ENCODE results near the gene IPO7. TPM values are rescaled to one million over a fixed set of nuclear protein-coding genes. Genes with fewer than 3 reads are reported as not detected.

Gene IPO7
- total and polyA plus RNA-seq, 2 of the 13 experiments (the other 11 are each of a cell fraction or from before 2014, with no cell fraction given), result 59.4 to 98.4 TPM

GRCh38 chr11:9461063-9461759 is 76.8 kb downstream of the IPO7 start (continued):
- no peak for TF ChIP-seq BCL3 (CRISPR knock-in tag; IDR thresholded peaks at IDR 0.05)
- no peak for TF ChIP-seq ZNF841 (CRISPR knock-in tag; IDR thresholded peaks at IDR 0.05; ENCODE audit: borderline replicate concordance)
- TF ChIP-seq ZNF367 (CRISPR knock-in tag; IDR thresholded peaks at IDR 0.05; ENCODE audit: borderline replicate concordance), result no peak
- TF ChIP-seq GMEB1 (CRISPR knock-in tag; IDR thresholded peaks at IDR 0.05; ENCODE audit: borderline replicate concordance), result no peak; the same call in 1 of the 2 replicates
- no peak for TF ChIP-seq KDM3A (CRISPR knock-in tag; IDR thresholded peaks at IDR 0.05; ENCODE audit: low read depth)
- no peak for TF ChIP-seq BRCA1 (CRISPR knock-in tag; IDR thresholded peaks at IDR 0.05)
- peak; percentile 74 for TF ChIP-seq SAP130 (CRISPR knock-in tag; IDR thresholded peaks at IDR 0.05; ENCODE audit: low read depth)
- TF ChIP-seq ZNF503 (CRISPR knock-in tag; IDR thresholded peaks at IDR 0.05), result no peak
- TF ChIP-seq KDM5A (IDR thresholded peaks at IDR 0.05; ENCODE audit: borderline replicate concordance, low read length), result no peak
- TF ChIP-seq, protein P1, sequence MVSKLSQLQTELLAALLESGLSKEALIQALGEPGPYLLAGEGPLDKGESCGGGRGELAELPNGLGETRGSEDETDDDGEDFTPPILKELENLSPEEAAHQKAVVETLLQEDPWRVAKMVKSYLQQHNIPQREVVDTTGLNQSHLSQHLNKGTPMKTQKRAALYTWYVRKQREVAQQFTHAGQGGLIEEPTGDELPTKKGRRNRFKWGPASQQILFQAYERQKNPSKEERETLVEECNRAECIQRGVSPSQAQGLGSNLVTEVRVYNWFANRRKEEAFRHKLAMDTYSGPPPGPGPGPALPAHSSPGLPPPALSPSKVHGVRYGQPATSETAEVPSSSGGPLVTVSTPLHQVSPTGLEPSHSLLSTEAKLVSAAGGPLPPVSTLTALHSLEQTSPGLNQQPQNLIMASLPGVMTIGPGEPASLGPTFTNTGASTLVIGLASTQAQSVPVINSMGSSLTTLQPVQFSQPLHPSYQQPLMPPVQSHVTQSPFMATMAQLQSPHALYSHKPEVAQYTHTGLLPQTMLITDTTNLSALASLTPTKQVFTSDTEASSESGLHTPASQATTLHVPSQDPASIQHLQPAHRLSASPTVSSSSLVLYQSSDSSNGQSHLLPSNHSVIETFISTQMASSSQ (IDR thresholded peaks at IDR 0.05; ENCODE audit: low read depth), result no peak
- TF ChIP-seq, protein P1 (CRISPR knock-in tag; IDR thresholded peaks at IDR 0.05; ENCODE audit: borderline replicate concordance), result no peak
- TF ChIP-seq ZNF124 (CRISPR knock-in tag; IDR thresholded peaks at IDR 0.05), result peak; percentile 81; the same call in 1 of the 2 replicates
- TF ChIP-seq, protein P2, sequence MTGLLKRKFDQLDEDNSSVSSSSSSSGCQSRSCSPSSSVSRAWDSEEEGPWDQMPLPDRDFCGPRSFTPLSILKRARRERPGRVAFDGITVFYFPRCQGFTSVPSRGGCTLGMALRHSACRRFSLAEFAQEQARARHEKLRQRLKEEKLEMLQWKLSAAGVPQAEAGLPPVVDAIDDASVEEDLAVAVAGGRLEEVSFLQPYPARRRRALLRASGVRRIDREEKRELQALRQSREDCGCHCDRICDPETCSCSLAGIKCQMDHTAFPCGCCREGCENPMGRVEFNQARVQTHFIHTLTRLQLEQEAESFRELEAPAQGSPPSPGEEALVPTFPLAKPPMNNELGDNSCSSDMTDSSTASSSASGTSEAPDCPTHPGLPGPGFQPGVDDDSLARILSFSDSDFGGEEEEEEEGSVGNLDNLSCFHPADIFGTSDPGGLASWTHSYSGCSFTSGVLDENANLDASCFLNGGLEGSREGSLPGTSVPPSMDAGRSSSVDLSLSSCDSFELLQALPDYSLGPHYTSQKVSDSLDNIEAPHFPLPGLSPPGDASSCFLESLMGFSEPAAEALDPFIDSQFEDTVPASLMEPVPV (CRISPR knock-in tag; IDR thresholded peaks at IDR 0.05), result no peak
- no peak for TF ChIP-seq SMAD1 (CRISPR knock-in tag; IDR thresholded peaks at IDR 0.05; ENCODE audit: borderline replicate concordance, low read depth)
- TF ChIP-seq, protein P3, sequence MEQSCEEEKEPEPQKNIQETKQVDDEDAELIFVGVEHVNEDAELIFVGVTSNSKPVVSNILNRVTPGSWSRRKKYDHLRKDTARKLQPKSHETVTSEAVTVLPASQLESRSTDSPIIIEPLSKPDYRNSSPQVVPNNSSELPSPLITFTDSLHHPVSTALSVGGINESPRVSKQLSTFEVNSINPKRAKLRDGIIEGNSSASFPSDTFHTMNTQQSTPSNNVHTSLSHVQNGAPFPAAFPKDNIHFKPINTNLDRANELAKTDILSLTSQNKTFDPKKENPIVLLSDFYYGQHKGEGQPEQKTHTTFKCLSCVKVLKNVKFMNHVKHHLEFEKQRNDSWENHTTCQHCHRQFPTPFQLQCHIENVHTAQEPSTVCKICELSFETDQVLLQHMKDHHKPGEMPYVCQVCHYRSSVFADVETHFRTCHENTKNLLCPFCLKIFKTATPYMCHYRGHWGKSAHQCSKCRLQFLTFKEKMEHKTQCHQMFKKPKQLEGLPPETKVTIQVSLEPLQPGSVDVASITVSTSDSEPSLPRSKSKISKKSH (CRISPR knock-in tag; IDR thresholded peaks at IDR 0.05; ENCODE audit: borderline replicate concordance), result no peak; the same call in 1 of the 2 replicates
- TF ChIP-seq ZNF20 (CRISPR knock-in tag; IDR thresholded peaks at IDR 0.05), result no peak

Data from HepG2 (cell line).